Measurements from ENCODE around the gene AP1S2.
"Not testable (repeated sequence)": the region's sequence is repeated elsewhere in the genome, so short reads cannot be mapped to it uniquely, and the experiment has no call there.

Gene AP1S2

GRCh38 chrX:15888062-15888461, 33.4 kb upstream of the AP1S2 start:
- no peaks in the 10 kb centered on the region for H3K79me2 ChIP-seq (ENCODE audit: control insufficient read depth, insufficient read depth, low read length)
- H4K8ac ChIP-seq (ENCODE audit: low read depth, low read length), result no peak overlapping the region
- no peak overlapping the region for H3K56ac ChIP-seq (ENCODE audit: low read length)
- no peak overlapping the region for H2BK120ac ChIP-seq (ENCODE audit: low read depth, low read length)
- no peak overlapping the region for H2BK5ac ChIP-seq (ENCODE audit: low read length)
- no CpG with 5 or more reads among the region's 5 CpGs for WGBS (ENCODE audit: extremely low coverage, insufficient coverage, low lambda C conversion rate)
- H3K36me3 ChIP-seq (ENCODE audit: control insufficient read depth, insufficient read depth, low read length), result no peaks in the 10 kb centered on the region
- no peak overlapping the region for H3K9ac ChIP-seq (ENCODE audit: low read length)
- no peaks in the 10 kb centered on the region for H3K79me1 ChIP-seq (ENCODE audit: low read length)
- H3K18ac ChIP-seq (ENCODE audit: low read length), result no peak overlapping the region
- H3K27ac ChIP-seq (ENCODE audit: low read depth, low read length), result no peak overlapping the region
- H3K27me3 ChIP-seq (ENCODE audit: insufficient read depth, low read length, poor library complexity), result no peaks in the 10 kb centered on the region
- no peak overlapping the region for H3K23ac ChIP-seq (ENCODE audit: low read length)
- no peak for DNase-seq
- no peak overlapping the region for H2AK5ac ChIP-seq (ENCODE audit: low read length)
- H2BK15ac ChIP-seq (replicated peaks; ENCODE audit: low read depth), result no peak overlapping the region
- no peak overlapping the region for H3K4me3 ChIP-seq (ENCODE audit: low read length)
- H4K5ac ChIP-seq (ENCODE audit: low read length), result no peak overlapping the region
- H3K4me2 ChIP-seq (ENCODE audit: low read length), result no peak overlapping the region
- H3K4me1 ChIP-seq (ENCODE audit: control insufficient read depth, low read depth, low read length), result no peaks in the 10 kb centered on the region
- no peak overlapping the region for H3K4ac ChIP-seq (ENCODE audit: low read depth, low read length)

DNA sequence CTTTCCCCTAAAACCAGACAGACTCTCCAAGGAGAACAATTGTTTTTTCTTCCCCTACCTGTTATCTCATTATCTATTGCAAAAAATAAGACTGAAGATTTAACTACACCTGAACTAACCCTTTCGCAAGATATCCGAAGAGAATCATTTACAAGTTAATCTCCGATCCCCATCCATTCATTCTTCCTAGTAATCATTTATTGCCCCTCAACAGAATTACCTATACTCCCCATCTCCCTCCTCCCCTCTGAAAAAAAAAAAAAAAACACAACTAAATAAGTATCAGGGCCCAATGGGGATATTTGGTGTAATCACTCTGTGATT, 28.9 kb upstream of the AP1S2 start:
- Histone ChIP-seq H3K27me3 (ENCODE audit: insufficient read depth, low read length, poor library complexity) (no peaks in the 10 kb centered on the region), H2BK120ac (ENCODE audit: low read depth, low read length) (no peak overlapping the region), H3K79me1 (ENCODE audit: low read length) (no peaks in the 10 kb centered on the region), H3K79me2 (ENCODE audit: control insufficient read depth, insufficient read depth, low read length) (no peaks in the 10 kb centered on the region), H3K4me1 (ENCODE audit: control insufficient read depth, low read depth, low read length) (no peaks in the 10 kb centered on the region), H3K56ac (ENCODE audit: low read length) (no peak overlapping the region), H3K36me3 (ENCODE audit: control insufficient read depth, insufficient read depth, low read length) (no peaks in the 10 kb centered on the region), H2AK5ac (ENCODE audit: low read length) (no peak overlapping the region), H3K4me3 (ENCODE audit: low read length) (no peak overlapping the region), H3K4ac (ENCODE audit: low read depth, low read length) (no peak overlapping the region), H2BK5ac (ENCODE audit: low read length) (no peak overlapping the region), H4K5ac (ENCODE audit: low read length) (no peak overlapping the region), H2BK15ac (replicated peaks; ENCODE audit: low read depth) (no peak overlapping the region), H3K4me2 (ENCODE audit: low read length) (no peak overlapping the region), H3K23ac (ENCODE audit: low read length) (no peak overlapping the region), H3K9ac (ENCODE audit: low read length) (no peak overlapping the region), H4K8ac (ENCODE audit: low read depth, low read length) (no peak overlapping the region), H3K18ac (ENCODE audit: low read length) (no peak overlapping the region), H3K27ac (ENCODE audit: low read depth, low read length) (no peak overlapping the region)
- no CpG with 5 or more reads among the region's 3 CpGs for WGBS (ENCODE audit: extremely low coverage, insufficient coverage, low lambda C conversion rate)
- DNase-seq, result no peak

GRCh38 chrX:15882704-15883539, 28.3 kb upstream of the AP1S2 start:
- Histone ChIP-seq H3K18ac (ENCODE audit: low read length) (no peak overlapping the region), H2BK5ac (ENCODE audit: low read length) (no peak overlapping the region), H3K79me1 (ENCODE audit: low read length) (no peaks in the 10 kb centered on the region), H3K56ac (ENCODE audit: low read length) (no peak overlapping the region), H3K4me2 (ENCODE audit: low read length) (no peak overlapping the region), H3K79me2 (ENCODE audit: control insufficient read depth, insufficient read depth, low read length) (no peaks in the 10 kb centered on the region), H2BK15ac (replicated peaks; ENCODE audit: low read depth) (no peak overlapping the region), H4K8ac (ENCODE audit: low read depth, low read length) (no peak overlapping the region), H2AK5ac (ENCODE audit: low read length) (no peak overlapping the region), H3K4ac (ENCODE audit: low read depth, low read length) (no peak overlapping the region), H3K9ac (ENCODE audit: low read length) (no peak overlapping the region), H3K4me3 (ENCODE audit: low read length) (no peak overlapping the region), H3K27ac (ENCODE audit: low read depth, low read length) (no peak overlapping the region), H3K36me3 (ENCODE audit: control insufficient read depth, insufficient read depth, low read length) (no peaks in the 10 kb centered on the region), H3K27me3 (ENCODE audit: insufficient read depth, low read length, poor library complexity) (no peaks in the 10 kb centered on the region), H3K23ac (ENCODE audit: low read length) (no peak overlapping the region), H2BK120ac (ENCODE audit: low read depth, low read length) (no peak overlapping the region), H4K5ac (ENCODE audit: low read length) (no peak overlapping the region), H3K4me1 (ENCODE audit: control insufficient read depth, low read depth, low read length) (no peaks in the 10 kb centered on the region)
- WGBS (ENCODE audit: extremely low coverage, insufficient coverage, low lambda C conversion rate), result no CpG with 5 or more reads among the region's 5 CpGs
- DNase-seq, result no peak

GRCh38 chrX:15881381-15881897, 26.8 kb upstream of the AP1S2 start:
- Histone ChIP-seq H3K4me1 (ENCODE audit: control insufficient read depth, low read depth, low read length) (no peaks in the 10 kb centered on the region), H3K4ac (ENCODE audit: low read depth, low read length) (no peak overlapping the region), H2BK5ac (ENCODE audit: low read length) (no peak overlapping the region), H3K27me3 (ENCODE audit: insufficient read depth, low read length, poor library complexity) (no peaks in the 10 kb centered on the region), H2AK5ac (ENCODE audit: low read length) (no peak overlapping the region), H3K4me3 (ENCODE audit: low read length) (no peak overlapping the region), H2BK120ac (ENCODE audit: low read depth, low read length) (no peak overlapping the region), H2BK15ac (replicated peaks; ENCODE audit: low read depth) (no peak overlapping the region), H3K18ac (ENCODE audit: low read length) (no peak overlapping the region), H3K4me2 (ENCODE audit: low read length) (no peak overlapping the region), H3K79me1 (ENCODE audit: low read length) (no peaks in the 10 kb centered on the region), H3K23ac (ENCODE audit: low read length) (no peak overlapping the region), H3K9ac (ENCODE audit: low read length) (no peak overlapping the region), H3K36me3 (ENCODE audit: control insufficient read depth, insufficient read depth, low read length) (no peaks in the 10 kb centered on the region), H4K5ac (ENCODE audit: low read length) (no peak overlapping the region), H3K79me2 (ENCODE audit: control insufficient read depth, insufficient read depth, low read length) (no peaks in the 10 kb centered on the region), H3K27ac (ENCODE audit: low read depth, low read length) (no peak overlapping the region), H4K8ac (ENCODE audit: low read depth, low read length) (no peak overlapping the region), H3K56ac (ENCODE audit: low read length) (no peak overlapping the region)
- WGBS (ENCODE audit: extremely low coverage, insufficient coverage, low lambda C conversion rate), result no CpG with 5 or more reads among the region's 2 CpGs
- DNase-seq, result no peak

DNA sequence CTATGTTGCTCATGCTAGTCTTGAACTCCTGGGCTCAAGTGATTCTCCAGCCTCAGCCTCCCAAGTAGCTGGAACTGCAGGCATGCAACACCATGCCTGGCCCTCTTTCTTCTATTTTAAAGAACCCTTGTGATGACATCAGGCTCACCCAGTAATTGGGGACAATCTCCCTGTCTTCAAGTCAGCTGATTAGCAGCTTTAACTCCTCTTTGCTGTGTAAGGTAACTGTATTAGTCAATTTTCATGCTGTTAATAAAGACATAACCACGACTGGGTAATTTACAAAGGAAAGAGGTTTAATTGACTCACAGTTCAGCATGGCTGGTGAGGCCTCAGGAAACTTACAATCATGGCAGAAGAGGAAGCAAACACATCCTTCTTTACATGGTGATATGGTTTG, 23.3 kb upstream of the AP1S2 start:
- not testable (repeated sequence) for H3K9ac ChIP-seq (ENCODE audit: low read length); H3K4me3 ChIP-seq (ENCODE audit: low read length); H2BK15ac ChIP-seq (replicated peaks; ENCODE audit: low read depth); H3K56ac ChIP-seq (ENCODE audit: low read length); H3K27ac ChIP-seq (ENCODE audit: low read depth, low read length); H3K18ac ChIP-seq (ENCODE audit: low read length); H4K8ac ChIP-seq (ENCODE audit: low read depth, low read length); H4K5ac ChIP-seq (ENCODE audit: low read length); H3K27me3 ChIP-seq (ENCODE audit: insufficient read depth, low read length, poor library complexity); H2AK5ac ChIP-seq (ENCODE audit: low read length); H3K23ac ChIP-seq (ENCODE audit: low read length); H3K4me2 ChIP-seq (ENCODE audit: low read length); H2BK5ac ChIP-seq (ENCODE audit: low read length); H3K79me2 ChIP-seq (ENCODE audit: control insufficient read depth, insufficient read depth, low read length); H3K4ac ChIP-seq (ENCODE audit: low read depth, low read length); H3K36me3 ChIP-seq (ENCODE audit: control insufficient read depth, insufficient read depth, low read length); H2BK120ac ChIP-seq (ENCODE audit: low read depth, low read length); H3K79me1 ChIP-seq (ENCODE audit: low read length); H3K4me1 ChIP-seq (ENCODE audit: control insufficient read depth, low read depth, low read length); DNase-seq
- WGBS (ENCODE audit: extremely low coverage, insufficient coverage, low lambda C conversion rate), result no CpG with 5 or more reads among the region's 1 CpG

- no CpG with 5 or more reads among the region's 4 CpGs for WGBS (ENCODE audit: extremely low coverage, insufficient coverage, low lambda C conversion rate)
- H3K4ac ChIP-seq (ENCODE audit: low read depth, low read length), result no peak overlapping the region
- H3K4me2 ChIP-seq (ENCODE audit: low read length), result no peak overlapping the region
- H3K4me1 ChIP-seq (ENCODE audit: control insufficient read depth, low read depth, low read length), result no peaks in the 10 kb centered on the region
- no peak overlapping the region for H3K23ac ChIP-seq (ENCODE audit: low read length)
- no peak overlapping the region for H3K4me3 ChIP-seq (ENCODE audit: low read length)
- H3K18ac ChIP-seq (ENCODE audit: low read length), result no peak overlapping the region
- H3K36me3 ChIP-seq (ENCODE audit: control insufficient read depth, insufficient read depth, low read length), result no peaks in the 10 kb centered on the region
- H4K5ac ChIP-seq (ENCODE audit: low read length), result no peak overlapping the region
- no peak overlapping the region for H3K56ac ChIP-seq (ENCODE audit: low read length)
- H3K27ac ChIP-seq (ENCODE audit: low read depth, low read length), result no peak overlapping the region
- H3K9ac ChIP-seq (ENCODE audit: low read length), result no peak overlapping the region
- H2AK5ac ChIP-seq (ENCODE audit: low read length), result no peak overlapping the region
- no peak overlapping the region for H2BK5ac ChIP-seq (ENCODE audit: low read length)
- H4K8ac ChIP-seq (ENCODE audit: low read depth, low read length), result no peak overlapping the region
- no peaks in the 10 kb centered on the region for H3K79me2 ChIP-seq (ENCODE audit: control insufficient read depth, insufficient read depth, low read length)
- H3K79me1 ChIP-seq (ENCODE audit: low read length), result no peaks in the 10 kb centered on the region
- no peaks in the 10 kb centered on the region for H3K27me3 ChIP-seq (ENCODE audit: insufficient read depth, low read length, poor library complexity)
- no peak for DNase-seq
- no peak overlapping the region for H2BK120ac ChIP-seq (ENCODE audit: low read depth, low read length)
- no peak overlapping the region for H2BK15ac ChIP-seq (replicated peaks; ENCODE audit: low read depth)
These were observed 22.8 kb upstream of the AP1S2 start for GRCh38 chrX:15877380-15877779.
